ENCODE results near the gene MEG3.

MEG3 gene

DNA sequence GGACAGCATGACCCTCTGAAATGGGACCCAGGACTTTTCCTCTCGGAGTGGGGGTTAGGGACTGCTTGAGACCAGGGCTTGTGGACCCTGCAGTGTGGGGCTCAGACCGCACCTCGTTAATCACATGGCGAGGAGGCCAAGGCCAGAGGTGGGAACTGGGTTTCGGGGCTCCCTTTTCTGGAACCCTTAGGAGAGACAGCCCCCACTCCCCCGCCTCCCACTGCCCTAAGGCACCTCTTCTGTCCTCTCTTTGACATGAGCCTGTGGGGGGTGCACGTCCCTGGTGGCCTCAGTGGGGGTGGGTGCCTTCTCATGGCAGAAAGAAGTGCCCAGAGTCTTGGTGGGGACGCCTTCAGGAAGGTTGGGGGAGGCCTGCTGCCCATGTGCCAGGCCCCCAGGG lies 53.3 kb downstream of the MEG3 start:
- DNase-seq (ENCODE audit: low read depth), result no peak
- TF ChIP-seq, protein P1, sequence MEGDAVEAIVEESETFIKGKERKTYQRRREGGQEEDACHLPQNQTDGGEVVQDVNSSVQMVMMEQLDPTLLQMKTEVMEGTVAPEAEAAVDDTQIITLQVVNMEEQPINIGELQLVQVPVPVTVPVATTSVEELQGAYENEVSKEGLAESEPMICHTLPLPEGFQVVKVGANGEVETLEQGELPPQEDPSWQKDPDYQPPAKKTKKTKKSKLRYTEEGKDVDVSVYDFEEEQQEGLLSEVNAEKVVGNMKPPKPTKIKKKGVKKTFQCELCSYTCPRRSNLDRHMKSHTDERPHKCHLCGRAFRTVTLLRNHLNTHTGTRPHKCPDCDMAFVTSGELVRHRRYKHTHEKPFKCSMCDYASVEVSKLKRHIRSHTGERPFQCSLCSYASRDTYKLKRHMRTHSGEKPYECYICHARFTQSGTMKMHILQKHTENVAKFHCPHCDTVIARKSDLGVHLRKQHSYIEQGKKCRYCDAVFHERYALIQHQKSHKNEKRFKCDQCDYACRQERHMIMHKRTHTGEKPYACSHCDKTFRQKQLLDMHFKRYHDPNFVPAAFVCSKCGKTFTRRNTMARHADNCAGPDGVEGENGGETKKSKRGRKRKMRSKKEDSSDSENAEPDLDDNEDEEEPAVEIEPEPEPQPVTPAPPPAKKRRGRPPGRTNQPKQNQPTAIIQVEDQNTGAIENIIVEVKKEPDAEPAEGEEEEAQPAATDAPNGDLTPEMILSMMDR (conservative IDR thresholded peaks at IDR 0.05; ENCODE audit: low read length), result no peak
- H3K4me3 ChIP-seq (ENCODE audit: low read length), result no peak overlapping the region

DNA sequence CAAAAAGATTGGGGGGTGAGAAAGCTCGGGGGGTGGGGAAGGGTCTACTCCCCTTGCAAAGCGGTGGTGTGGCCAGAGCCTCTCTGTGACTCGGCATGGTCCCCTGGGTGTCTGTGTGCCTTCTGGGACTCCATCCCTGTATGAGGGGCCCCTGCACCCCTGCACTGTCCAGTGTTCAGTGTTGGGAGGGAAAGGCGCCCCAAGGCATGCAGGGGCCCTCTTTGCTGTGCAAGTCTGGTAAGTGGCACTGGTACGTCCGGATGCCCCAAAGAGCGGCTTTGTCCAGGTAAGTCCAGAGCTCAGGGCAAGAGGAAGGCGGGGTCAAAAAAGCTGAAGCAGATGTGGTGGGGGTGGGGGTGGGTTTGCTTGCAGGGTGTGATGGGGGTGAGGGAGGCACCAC lies 53.9 kb downstream of the MEG3 start:
- no peak overlapping the region for H3K4me3 ChIP-seq (ENCODE audit: low read length)
- TF ChIP-seq, protein P1 (conservative IDR thresholded peaks at IDR 0.05; ENCODE audit: low read length), result no peak
- DNase-seq (ENCODE audit: low read depth), result no peak

DNA sequence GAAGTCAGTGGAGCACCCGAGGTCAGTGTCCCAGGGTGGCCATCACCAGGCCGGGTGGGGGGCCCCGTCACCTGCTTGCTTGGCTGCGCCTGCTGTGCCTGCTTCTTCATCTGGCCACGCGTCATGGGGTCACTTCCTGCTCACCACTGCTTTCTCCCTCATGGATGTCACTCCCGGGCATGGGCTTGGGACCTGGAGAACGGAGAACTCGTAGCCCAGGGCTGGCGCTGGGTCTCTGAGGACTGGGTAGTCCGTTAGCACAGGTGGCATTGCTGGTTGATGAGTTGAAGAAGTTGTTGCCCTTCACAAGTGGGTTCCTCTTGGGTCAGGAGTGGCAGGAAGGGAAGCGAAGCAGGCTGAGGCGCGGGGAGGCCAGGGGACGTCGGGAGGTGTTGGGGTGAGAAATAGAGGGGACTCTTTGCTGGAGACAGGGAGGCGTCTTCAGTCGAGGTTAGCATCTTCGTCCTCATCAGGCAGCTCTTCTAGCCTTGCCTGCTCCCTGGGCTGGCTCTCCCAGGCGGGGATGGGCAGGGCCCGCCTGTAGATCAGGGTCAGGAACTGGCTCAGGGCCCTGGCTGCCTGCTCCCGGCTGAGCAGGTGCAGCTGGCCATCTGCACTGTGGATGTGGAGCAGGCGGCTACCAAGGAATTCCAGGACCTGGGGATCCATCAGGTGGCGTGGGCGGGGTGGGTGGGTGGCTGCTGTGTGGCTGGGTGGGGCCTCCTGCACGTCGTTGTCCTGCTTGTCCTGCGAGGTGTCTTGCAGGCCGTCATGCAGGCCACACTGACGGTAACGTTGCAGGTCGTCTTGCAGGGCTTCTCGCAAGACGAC lies 54.6 kb downstream of the MEG3 start:
- DNase-seq (ENCODE audit: low read depth), result no peak
- TF ChIP-seq, protein P1 (conservative IDR thresholded peaks at IDR 0.05; ENCODE audit: low read length), result no peak
- H3K4me3 ChIP-seq (ENCODE audit: low read length), result no peak overlapping the region

DNA sequence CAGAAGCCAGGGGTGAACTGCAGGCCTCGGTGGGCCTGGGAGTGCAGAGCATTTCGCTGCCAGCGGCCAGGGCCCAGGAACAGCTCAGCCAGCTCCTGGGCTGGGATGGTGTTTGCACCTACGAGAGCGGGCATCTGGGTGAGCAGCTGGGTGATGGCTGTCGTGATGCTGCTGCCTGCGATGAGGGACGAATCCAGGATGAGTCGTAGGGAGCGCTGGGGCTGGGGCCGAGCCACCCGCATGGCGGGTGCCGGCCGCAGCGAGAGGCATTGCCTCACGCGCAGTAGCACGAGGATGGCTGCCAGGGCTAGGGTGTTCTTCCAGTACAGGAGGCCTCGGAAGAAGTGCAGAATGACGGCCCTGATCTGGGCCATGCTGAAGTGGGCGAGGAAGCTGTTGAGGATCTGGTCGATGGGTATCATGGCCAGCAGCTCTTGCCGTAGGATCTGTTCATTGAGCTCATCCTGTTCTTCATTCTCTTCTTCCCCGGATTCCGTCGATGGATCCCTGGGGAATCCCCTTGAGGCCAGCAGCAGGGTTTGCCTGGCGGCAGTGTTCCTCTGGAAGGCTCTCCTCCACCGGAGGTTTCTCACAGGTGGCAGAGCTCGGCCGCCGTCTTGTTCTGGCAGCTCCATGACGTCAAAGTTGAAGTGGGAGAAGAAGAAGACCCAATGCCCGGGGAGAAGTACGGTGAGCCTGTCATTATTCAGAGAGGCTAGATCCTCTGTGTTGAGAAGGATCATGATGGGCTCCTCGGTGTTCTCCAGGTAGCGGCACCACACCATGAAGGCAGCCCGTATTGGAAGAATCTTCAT lies 55.5 kb downstream of the MEG3 start:
- DNase-seq (ENCODE audit: low read depth), result no peak
- TF ChIP-seq, protein P1 (conservative IDR thresholded peaks at IDR 0.05; ENCODE audit: low read length), result no peak
- H3K4me3 ChIP-seq (ENCODE audit: low read length), result no peak overlapping the region

DNA sequence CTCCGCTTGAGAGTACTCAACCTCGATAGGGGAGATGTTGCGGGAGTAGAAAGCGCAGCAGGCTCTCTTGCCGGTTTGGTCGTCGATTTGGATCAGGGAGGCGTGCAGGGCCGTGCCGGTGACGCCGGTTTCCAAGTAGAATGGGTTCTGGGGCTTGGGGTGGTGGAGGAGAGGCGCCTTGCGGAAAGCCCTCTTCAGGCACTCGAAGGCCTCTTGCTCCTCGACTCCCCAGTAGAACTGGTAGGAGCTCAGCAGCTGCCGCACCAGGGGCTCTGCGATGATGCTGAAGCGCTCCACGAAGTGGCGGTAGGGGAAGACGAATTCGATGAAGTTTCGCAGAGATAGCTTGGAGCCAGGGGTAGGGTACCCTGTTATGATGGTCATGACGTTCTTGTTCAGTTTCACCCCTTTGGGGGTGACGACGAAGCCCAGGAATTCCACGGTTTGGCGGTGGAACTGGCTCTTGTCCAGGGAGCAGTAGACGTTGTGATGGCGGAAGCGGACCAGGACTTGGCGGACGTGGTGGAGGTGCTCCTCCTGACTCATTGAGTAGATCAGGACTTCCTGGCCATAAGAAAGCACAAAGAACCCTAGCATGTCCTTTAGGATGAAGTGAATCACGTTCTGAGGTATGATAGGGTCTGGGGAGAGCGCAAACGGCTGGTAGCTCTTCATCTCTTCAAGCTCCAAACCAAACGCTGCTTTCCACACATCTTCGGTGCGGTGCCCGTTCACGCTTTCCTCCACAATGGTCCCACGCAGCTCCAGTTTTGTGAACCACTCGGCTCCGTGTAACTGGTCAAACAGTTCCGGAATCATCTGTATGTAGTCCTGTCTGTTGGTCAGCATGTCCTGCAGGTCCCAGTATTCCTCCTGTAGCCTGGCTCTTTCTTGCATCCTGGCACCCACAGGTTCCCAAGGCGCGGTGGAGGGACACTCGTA lies 56.4 kb downstream of the MEG3 start:
- no peak for DNase-seq (ENCODE audit: low read depth)
- H3K4me3 ChIP-seq (ENCODE audit: low read length), result no peak overlapping the region
- TF ChIP-seq, protein P1 (conservative IDR thresholded peaks at IDR 0.05; ENCODE audit: low read length), result no peak

DNA sequence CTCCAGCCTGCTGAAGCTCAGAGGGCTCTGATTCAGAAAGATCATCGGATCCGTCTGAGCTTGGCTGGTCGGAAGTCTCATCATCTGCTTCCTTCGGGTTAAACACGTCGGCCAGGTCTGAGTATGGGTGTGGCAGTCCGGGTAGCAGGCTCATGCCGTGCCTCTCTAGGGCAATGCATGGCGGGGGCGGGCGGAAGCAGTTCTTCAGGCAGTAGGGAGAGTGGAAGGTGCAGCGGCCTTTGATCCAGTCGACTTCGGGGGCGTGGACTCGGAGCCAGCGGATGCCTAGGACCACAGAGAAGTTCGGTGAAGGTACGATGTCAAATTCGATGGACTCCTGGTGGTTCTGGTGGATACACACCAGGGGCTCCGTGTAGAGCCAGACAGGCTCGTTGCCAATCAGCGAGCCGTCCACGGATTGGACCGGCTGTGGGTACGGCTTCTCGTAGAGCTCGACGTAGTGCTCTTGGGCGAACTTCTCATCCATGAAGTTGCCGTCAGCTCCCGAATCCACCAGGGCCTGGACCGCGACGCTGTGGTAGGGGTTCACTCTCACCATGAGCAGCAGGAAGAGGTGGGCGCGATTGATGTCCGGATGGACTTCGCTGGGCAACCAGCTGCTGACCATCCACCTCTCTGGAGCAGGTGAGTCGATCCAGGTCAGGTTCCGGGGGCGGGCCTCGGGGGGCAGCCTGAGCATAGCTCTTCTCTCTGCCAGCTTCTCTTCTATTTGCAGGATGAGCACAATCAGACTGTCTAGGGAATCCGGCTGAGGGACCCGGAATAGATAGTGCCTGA lies 57.3 kb downstream of the MEG3 start:
- no peak overlapping the region for H3K4me3 ChIP-seq (ENCODE audit: low read length)
- TF ChIP-seq, protein P1 (conservative IDR thresholded peaks at IDR 0.05; ENCODE audit: low read length), result no peak
- DNase-seq (ENCODE audit: low read depth), result no peak
